Measurements from ENCODE around the gene ARID5B.
"Not testable (repeated sequence)": the region's sequence is repeated elsewhere in the genome, so short reads cannot be mapped to it uniquely, and the experiment has no call there.

The ARID5B gene

DNA sequence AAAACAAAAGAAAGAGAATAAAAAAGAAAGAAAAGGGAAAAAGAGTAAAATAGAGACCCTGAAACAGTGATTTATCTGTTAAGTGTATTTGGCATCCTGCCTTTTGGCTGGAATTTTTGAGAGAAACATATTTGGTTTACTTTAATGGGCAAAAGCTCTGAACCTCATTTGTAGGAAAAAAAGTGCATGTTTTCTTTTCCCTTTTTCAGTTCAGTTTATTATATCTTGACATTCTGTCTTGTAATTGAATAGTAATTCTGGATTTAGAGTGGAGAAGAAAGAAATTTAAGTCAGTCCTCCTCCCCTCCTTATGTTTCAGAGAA lies 69.5 kb downstream of the ARID5B start:
- DNase-seq = no peak

GRCh38 chr10:61973169-61973568 lies 71.7 kb downstream of the ARID5B start:
- DNase-seq = no peak

DNA sequence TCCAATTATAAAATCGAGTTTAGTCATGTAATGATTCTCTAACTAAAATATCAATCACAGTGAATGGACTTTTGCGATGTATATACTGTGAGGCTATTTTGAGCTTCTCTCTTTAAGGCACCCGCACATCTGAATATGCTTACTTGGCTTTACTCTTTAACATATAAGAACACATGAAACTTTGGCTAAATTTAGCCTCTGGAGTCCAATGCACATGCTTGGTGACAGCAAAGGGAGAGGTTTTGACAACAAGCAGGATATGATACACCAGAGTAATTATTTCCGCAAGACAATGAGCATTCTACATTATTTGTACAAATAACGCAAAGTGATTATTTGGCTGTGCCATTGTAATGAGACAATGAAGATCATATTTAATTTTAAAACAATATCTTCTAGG lies 72.4 kb downstream of the ARID5B start:
- DNase-seq = no peak

GRCh38 chr10:61974601-61975390 lies 73.3 kb downstream of the ARID5B start:
- no peak for DNase-seq

DNA sequence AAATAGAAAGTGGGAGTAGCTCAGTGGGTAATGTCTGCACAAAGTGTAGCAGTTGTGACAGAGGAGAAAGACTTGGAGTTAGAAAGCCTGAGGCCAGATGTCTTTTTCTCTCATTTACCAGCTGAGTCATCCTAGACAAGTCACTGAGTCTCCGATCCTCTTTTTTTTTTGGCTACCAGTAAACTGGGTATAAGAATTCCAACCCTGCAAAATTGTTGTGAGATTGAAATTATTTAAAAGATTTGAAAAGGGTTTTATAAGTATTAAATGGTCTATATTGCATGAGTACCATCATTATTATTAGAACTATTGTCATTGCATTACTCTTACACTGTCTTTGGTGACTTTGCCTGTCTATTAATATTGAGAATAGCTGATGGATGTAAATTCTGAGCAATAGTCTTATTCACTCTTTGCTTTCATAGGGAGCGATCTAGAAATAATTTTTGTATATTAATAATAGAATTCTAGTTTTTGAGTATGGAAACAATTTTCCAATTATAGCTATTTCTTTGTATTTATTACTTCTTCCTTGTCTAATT lies 74.0 kb downstream of the ARID5B start:
- DNase-seq = no peak

DNA sequence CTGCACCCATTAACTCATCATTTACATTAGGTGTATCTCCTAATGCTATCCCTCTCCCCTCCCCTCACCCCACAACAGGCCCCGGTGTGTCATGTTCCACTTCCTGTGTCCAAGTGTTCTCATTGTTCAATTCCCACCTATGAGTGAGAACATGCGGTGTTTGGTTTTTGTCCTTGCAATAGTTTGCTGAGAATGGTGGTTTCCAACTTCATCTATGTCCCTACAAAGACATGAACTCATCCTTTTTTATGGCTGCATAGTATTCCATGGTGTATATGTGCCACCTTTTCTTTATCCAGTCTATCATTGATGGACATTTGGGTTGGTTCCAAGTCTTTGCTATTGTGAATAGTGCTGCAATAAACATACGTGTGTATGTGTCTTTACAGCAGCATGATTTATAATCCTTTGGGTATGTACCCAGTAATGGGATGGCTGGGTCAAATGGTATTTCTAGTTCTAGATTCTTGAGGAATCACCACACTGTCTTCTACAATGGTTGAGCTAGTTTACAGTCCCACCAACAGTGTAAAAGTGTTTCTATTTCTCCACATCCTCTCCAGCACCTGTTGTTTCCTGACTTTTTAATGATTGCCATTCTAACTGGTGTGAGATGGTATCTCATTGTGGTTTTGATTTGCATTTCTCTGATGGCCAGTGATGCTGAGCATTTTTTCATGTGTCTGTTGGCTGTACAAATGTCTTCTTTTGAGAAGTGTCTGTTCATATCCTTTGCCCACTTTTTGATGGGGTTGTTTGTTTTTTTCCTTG lies 75.6 kb downstream of the ARID5B start:
- DNase-seq = not testable (repeated sequence)

- no peak for DNase-seq
Observed at GRCh38 chr10:61978965-61979364, 77.5 kb downstream of the ARID5B start.

- no peak for DNase-seq
Observed at GRCh38 chr10:61981460-61981859, 80.0 kb downstream of the ARID5B start.

DNA sequence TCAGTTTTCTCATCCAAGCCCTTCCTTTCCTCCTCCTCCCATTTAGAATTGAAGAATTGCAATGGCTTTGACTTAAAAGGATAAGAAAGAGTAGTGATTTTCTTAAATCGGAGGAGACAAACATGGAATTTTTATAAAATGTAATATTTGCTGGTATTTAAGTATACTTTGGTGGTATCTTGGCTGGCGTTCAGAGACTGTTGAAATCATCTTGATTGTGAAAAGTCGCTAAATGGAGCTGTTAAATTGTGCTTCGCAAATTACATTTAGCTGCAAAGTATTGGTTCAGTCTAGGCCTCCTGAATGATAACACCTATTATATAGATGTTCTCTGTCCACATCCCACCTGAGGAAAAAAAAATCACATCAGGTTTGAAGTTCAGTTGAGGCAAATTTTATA lies 81.8 kb downstream of the ARID5B start:
- no peak for DNase-seq

DNA sequence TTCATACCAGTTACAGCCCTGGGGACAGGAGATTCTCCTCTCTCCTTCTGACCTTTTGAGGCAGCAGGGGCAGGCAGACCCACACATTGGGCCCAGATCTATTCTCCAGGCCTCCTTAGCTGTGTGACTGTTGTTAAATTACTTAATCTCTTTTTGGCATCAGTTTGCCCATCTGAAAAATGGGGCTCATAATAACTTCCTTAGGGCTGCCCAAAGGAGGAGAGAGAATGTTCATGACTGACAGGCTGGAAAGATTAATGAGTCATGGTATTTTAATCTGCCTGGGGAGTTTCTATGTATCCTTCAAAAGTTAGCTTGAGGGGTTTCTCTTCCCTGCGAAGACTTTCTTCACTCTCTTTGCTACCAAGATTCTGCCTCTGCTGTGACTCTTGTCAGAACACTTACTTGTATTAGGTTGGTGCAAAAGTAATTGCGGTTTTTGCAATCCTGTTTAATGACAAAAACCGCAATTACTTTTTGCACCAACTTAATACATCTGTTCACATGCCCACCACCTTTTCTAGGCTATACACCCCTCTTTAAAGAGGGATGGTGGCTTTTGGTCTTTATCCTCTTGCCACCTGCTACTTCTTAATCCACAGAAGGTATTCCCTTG lies 83.4 kb downstream of the ARID5B start:
- DNase-seq = no peak

DNA sequence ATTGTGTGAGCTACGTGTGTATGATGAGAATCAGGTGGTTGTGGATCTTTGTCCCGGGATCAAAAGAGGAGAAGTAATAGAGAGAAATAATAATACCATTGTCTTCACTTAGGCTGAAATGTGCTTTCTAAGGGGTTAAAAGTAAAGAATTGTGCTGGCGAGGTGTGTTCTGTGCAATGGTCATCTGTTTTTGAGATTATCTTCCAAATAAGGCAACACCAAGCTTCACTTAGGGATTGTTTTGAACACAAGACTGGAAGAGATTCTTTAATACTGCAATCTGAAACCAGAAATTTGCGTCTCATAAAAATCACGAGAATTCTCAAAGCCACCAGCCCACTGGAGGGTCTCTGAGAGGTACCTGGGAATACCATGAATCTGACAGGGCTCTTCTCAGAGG lies 84.2 kb downstream of the ARID5B start:
- DNase-seq = no peak

DNA sequence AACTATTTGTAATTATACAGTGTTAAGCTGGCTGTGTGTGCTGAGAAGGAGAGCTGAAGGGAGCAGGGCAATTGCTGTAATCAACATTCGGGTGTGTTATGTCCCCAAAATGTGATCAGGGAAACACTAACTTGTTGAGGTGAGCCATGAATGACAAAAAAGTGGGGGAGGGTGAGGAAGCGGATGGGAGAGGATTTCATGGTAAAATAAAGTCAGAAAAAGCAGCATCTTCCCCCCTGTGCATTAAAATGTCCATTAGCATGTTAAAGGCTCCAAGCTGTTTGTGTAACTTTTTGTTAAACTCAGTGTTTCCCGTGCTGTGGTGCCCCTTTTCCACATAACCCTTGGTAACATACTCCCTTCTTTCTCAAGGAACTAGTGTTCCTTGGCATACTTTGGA lies 84.9 kb downstream of the ARID5B start:
- DNase-seq = no peak

- no peak for DNase-seq
Observed at GRCh38 chr10:61986788-61987492, 85.4 kb downstream of the ARID5B start.

- no peak for DNase-seq
Observed at GRCh38 chr10:61987537-61987936, 86.0 kb downstream of the ARID5B start.

DNA sequence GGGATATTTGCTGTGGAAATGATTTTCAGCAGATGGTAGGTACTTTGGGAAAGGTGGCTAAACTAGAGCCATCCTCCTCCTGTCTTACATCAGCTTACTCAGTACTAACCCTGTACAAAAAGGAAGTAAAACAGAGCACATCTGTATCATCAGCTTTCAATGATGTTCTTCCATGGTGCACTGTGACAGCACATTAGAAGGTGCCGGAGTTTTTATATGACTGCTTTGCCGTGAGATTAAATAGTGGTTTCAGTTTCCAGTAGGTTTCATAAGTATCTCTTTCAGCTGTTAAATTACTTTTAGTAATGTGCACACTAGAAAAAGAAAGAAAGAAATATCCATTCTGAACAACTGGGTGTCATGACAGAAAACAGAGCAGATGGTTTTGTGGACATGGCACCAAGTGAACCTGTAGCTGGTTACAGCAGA lies 86.5 kb downstream of the ARID5B start:
- peak; percentile 55 for DNase-seq

- no peak for DNase-seq
Observed at GRCh38 chr10:61989995-61990760, 88.7 kb downstream of the ARID5B start.

DNA sequence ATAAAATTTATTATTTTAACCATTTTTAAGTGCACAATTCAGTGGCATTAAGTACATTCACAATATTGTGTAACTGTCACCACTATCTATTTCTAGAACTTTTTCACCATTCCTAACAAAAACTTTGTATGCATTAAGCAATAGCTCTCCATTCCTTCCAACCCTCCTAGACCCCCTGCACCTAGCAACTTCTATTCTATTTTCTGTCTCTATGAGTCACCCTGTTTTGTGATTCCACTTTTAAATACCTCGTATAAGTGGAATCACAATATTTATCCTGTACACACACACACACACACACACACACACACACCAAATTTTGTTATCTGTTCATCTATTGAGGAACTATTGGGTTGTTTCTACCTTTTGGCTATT lies 89.2 kb downstream of the ARID5B start:
- no peak for DNase-seq

DNA sequence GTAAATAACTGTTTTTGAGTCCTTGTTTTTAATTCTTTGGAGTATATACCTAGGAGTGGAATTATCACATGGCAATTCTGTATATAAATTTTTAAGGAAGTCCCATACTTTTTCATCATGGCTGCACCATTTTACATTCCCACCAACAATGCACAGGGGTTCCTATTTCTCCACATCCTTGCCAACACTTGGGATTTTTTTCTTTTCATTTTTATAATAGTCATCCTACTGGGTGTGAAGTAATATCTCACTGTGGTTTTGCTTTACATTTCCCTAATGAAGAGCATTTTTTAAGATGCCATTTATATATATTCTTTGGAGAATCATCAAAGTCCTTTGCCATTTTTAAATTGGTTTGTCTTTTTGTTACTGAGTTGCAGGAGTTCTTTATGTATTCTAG lies 89.7 kb downstream of the ARID5B start:
- no peak for DNase-seq

DNA sequence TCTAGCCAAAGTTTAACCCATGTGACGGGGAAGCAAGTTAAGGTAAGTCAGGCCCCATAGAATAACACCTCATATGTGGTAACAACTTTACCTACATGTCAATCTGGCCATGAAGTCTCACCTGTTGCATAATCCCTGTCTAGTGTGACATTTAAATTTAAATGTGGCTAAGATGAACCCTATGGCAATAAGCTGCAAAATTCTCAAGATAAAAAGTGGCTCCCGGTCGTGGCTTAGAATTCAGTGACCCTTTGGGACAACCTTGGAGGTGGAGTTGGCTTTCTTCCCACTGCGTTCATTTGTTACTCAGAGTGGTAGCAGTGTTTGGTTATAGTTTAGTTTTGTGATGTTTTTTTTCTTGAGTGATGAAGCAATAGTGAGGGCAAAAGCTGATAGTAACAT lies 90.6 kb downstream of the ARID5B start:
- DNase-seq = peak; percentile 20

GRCh38 chr10:61992671-61993668 lies 91.5 kb downstream of the ARID5B start:
- peak; percentile 68 for DNase-seq
